Femur (tissue), 1 donor: ENCODE measurements around the gene ATP5MG.
A peak's percentile ranks its signal among the peaks of the same experiment; 100 is the strongest.
"Not testable (repeated sequence)": the region's sequence is repeated elsewhere in the genome, so short reads cannot be mapped to it uniquely, and the experiment has no call there.

ENCODE experiments used
- DNase-seq: peaks from one replicate; pipeline ENCODE4 v3.0.0-alpha.2; 2017

The ATP5MG gene

GRCh38 chr11:118410055-118410745 is 8.8 kb downstream of the ATP5MG start:
- no peak for DNase-seq

- no peak for DNase-seq
Measured at GRCh38 chr11:118411530-118411929, 10.1 kb downstream of the ATP5MG start.

- no peak for DNase-seq
Measured at GRCh38 chr11:118412921-118413320, 11.5 kb downstream of the ATP5MG start.

GRCh38 chr11:118415062-118415738 is 13.8 kb downstream of the ATP5MG start:
- no peak for DNase-seq

GRCh38 chr11:118415739-118416068 is 14.3 kb downstream of the ATP5MG start:
- DNase-seq, result no peak

GRCh38 chr11:118416900-118417299 is 15.5 kb downstream of the ATP5MG start:
- not testable (repeated sequence) for DNase-seq

GRCh38 chr11:118417801-118418200 is 16.4 kb downstream of the ATP5MG start:
- DNase-seq, result no peak

GRCh38 chr11:118418766-118419165 is 17.4 kb downstream of the ATP5MG start:
- no peak for DNase-seq

- no peak for DNase-seq
Measured at GRCh38 chr11:118427707-118428106, 26.3 kb downstream of the ATP5MG start.

GRCh38 chr11:118430956-118431355 is 29.6 kb downstream of the ATP5MG start:
- no peak for DNase-seq

- DNase-seq, result no peak
Measured at GRCh38 chr11:118434123-118434552, 32.7 kb downstream of the ATP5MG start.

GRCh38 chr11:118434553-118435289 is 33.3 kb downstream of the ATP5MG start:
- peak; percentile 52 for DNase-seq

GRCh38 chr11:118435290-118435892 is 34.0 kb downstream of the ATP5MG start:
- peak; percentile 77 for DNase-seq

- DNase-seq, result peak; percentile 98
Measured at GRCh38 chr11:118435893-118436624, 34.7 kb downstream of the ATP5MG start, which contains the start of gene KMT2A. KMT2A (plus strand) TSS chr11:118436492; CDS start chr11:118436513, 21 bp downstream.

- DNase-seq, result peak; percentile 45
Measured at GRCh38 chr11:118436639-118437207, 35.3 kb downstream of the ATP5MG start.

- peak; percentile 74 for DNase-seq
Measured at GRCh38 chr11:118437208-118438125, 36.1 kb downstream of the ATP5MG start.

GRCh38 chr11:118438314-118438931 is 37.0 kb downstream of the ATP5MG start:
- peak; percentile 85 for DNase-seq

GRCh38 chr11:118439646-118440045 is 38.2 kb downstream of the ATP5MG start:
- no peak for DNase-seq

GRCh38 chr11:118441770-118442275 is 40.4 kb downstream of the ATP5MG start:
- no peak for DNase-seq

- DNase-seq, result no peak
Measured at GRCh38 chr11:118442301-118442700, 40.9 kb downstream of the ATP5MG start.
